DND-41 (cell line): ENCODE measurements around the gene CCDC142.

Experiments used
- EZH2 ChIP-seq: IDR thresholded peaks from 3 replicates; pipeline ENCODE4 v1.6.1; 2012; ENCODE audit warnings: borderline replicate concordance, low read depth, mild to moderate bottlenecking, moderate library complexity, low read length, inconsistent platforms; ENCODE audit not compliant: severe bottlenecking
- TF ChIP-seq, protein P1 (sequence below): IDR thresholded peaks from 2 replicates; pipeline ENCODE4 v1.5.1; 2012; ENCODE audit warnings: borderline replicate concordance, low read length, moderate library complexity, mild to moderate bottlenecking; ENCODE audit not compliant: poor library complexity, severe bottlenecking; ENCODE audit errors: extremely low read depth

DNA sequence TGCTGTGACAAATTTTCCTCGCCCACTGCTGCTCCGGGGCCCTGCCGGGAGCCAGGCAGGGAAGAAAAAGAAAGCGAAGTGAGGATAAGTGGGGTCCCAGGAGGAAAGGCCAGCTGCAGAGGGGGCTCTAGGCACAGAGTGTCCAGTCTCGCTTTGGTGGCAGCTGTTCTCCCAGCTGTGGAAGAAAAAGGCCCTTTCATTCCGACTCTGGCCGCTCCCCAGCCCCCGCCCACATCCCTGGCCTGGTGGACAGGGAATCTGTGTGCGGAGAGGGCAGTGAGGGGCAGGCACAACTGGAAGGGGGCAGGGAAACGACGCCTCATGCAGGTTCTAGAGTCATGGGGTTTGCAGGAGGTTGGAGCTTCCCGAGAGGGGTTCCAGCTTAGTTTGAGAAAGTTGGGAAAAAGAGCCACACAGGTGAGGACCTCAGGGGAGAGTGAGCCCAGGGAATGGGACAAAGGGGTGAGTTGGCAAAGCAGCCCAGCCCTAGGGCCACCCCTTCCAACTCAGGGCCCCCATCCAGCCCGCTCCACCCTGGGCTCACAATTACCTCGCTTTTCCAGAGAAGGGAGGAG lies 42.9 kb downstream of the CCDC142 start:
- TF ChIP-seq, protein P1, sequence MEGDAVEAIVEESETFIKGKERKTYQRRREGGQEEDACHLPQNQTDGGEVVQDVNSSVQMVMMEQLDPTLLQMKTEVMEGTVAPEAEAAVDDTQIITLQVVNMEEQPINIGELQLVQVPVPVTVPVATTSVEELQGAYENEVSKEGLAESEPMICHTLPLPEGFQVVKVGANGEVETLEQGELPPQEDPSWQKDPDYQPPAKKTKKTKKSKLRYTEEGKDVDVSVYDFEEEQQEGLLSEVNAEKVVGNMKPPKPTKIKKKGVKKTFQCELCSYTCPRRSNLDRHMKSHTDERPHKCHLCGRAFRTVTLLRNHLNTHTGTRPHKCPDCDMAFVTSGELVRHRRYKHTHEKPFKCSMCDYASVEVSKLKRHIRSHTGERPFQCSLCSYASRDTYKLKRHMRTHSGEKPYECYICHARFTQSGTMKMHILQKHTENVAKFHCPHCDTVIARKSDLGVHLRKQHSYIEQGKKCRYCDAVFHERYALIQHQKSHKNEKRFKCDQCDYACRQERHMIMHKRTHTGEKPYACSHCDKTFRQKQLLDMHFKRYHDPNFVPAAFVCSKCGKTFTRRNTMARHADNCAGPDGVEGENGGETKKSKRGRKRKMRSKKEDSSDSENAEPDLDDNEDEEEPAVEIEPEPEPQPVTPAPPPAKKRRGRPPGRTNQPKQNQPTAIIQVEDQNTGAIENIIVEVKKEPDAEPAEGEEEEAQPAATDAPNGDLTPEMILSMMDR = no peak
- TF ChIP-seq EZH2 = no peak
